Stimulated activated CD4-positive, alpha-beta T cell treated with anti-CD3 and anti-CD28 coated beads, Interleukin-4, amount 100 ng/mL, for 1 hour (primary cell): ENCODE measurements around the gene RHBG.

Experiments used
- DNase-seq: peaks from one replicate; pipeline ENCODE4 v3.0.0-alpha.2; 2020

RHBG gene

GRCh38 chr1:156386949-156387869 lies 18.2 kb downstream of the RHBG start:
- no peak for DNase-seq

GRCh38 chr1:156387870-156388173 lies 18.8 kb downstream of the RHBG start:
- DNase-seq, result no peak

GRCh38 chr1:156388174-156389137 lies 19.4 kb downstream of the RHBG start:
- no peak for DNase-seq

- no peak for DNase-seq
Observed at GRCh38 chr1:156389311-156389710, 20.3 kb downstream of the RHBG start.

GRCh38 chr1:156390469-156391365 lies 21.7 kb downstream of the RHBG start:
- no peak for DNase-seq

GRCh38 chr1:156391366-156391677 lies 22.3 kb downstream of the RHBG start:
- no peak for DNase-seq

- DNase-seq, result no peak
Observed at GRCh38 chr1:156391701-156392100, 22.7 kb downstream of the RHBG start.

GRCh38 chr1:156392452-156392853 lies 23.4 kb downstream of the RHBG start:
- DNase-seq, result no peak

GRCh38 chr1:156393095-156393494 lies 24.1 kb downstream of the RHBG start:
- no peak for DNase-seq

- DNase-seq, result no peak
Observed at GRCh38 chr1:156394082-156394481, 25.1 kb downstream of the RHBG start.

GRCh38 chr1:156394835-156395461 lies 25.9 kb downstream of the RHBG start:
- DNase-seq, result no peak

- no peak for DNase-seq
Observed at GRCh38 chr1:156399355-156400125, 30.5 kb downstream of the RHBG start.

GRCh38 chr1:156400191-156400935 lies 31.4 kb downstream of the RHBG start:
- no peak for DNase-seq

GRCh38 chr1:156401041-156401574 lies 32.1 kb downstream of the RHBG start:
- no peak for DNase-seq

- no peak for DNase-seq
Observed at GRCh38 chr1:156401681-156402081, 32.7 kb downstream of the RHBG start.

- DNase-seq, result no peak
Observed at GRCh38 chr1:156402331-156403020, 33.5 kb downstream of the RHBG start.

- no peak for DNase-seq
Observed at GRCh38 chr1:156405670-156406069, 36.7 kb downstream of the RHBG start.

GRCh38 chr1:156406251-156406650 lies 37.2 kb downstream of the RHBG start:
- no peak for DNase-seq

GRCh38 chr1:156407344-156407743 lies 38.3 kb downstream of the RHBG start:
- DNase-seq, result no peak

GRCh38 chr1:156407760-156408159 lies 38.7 kb downstream of the RHBG start:
- no peak for DNase-seq
